ENCODE data around the gene OSCAR. TPM values are rescaled to one million over a fixed set of nuclear protein-coding genes. Genes with fewer than 3 reads are reported as not detected.

OSCAR gene
- total RNA-seq, 3 donors from 2014 or later: 0.66 to 2.4 (median 2.2) TPM

- no peaks in the 10 kb centered on the region for H3K36me3 ChIP-seq
- TF ChIP-seq CTCF (IDR thresholded peaks at IDR 0.05): no peak
- TF ChIP-seq POLR2AphosphoS5 (IDR thresholded peaks at IDR 0.05): no peak
- TF ChIP-seq POLR2A (IDR thresholded peaks at IDR 0.05): no peak
- H3K4me1 ChIP-seq: no peaks in the 10 kb centered on the region
- H3K27me3 ChIP-seq: no peaks in the 10 kb centered on the region
- peaks cover under 1 to 4% of the 10 kb centered on the region in 2 donors for H3K9me3 ChIP-seq
- no peak overlapping the region for H3K27ac ChIP-seq
- no peak for DNase-seq (ENCODE audit: low spot score in 2 of 2)
- intact Hi-C loops (cut with DNase I; ENCODE audit: low total_unique reads): no loop called here
- no peak overlapping the region for H3K4me3 ChIP-seq
Measured at GRCh38 chr19:54074851-54075250, 25.8 kb downstream of the OSCAR start.

GRCh38 chr19:54073829-54074228 lies 26.8 kb downstream of the OSCAR start:
- Histone ChIP-seq H3K4me1 (no peaks in the 10 kb centered on the region), H3K27me3 (no peaks in the 10 kb centered on the region), H3K4me3 (no peak overlapping the region), H3K9me3 (peaks cover 8 to 13% of the 10 kb centered on the region in 2 donors), H3K36me3 (no peaks in the 10 kb centered on the region), H3K27ac (no peak overlapping the region)
- intact Hi-C loops (cut with DNase I; ENCODE audit: low total_unique reads): no loop called here
- DNase-seq (ENCODE audit: low spot score in 2 of 2): no peak
- TF ChIP-seq CTCF (IDR thresholded peaks at IDR 0.05) (no peak), POLR2AphosphoS5 (IDR thresholded peaks at IDR 0.05) (no peak), POLR2A (IDR thresholded peaks at IDR 0.05) (no peak)

- H3K4me1 ChIP-seq: no peaks in the 10 kb centered on the region
- no peak overlapping the region for H3K4me3 ChIP-seq
- peaks cover 11 to 15% of the 10 kb centered on the region in 2 donors for H3K9me3 ChIP-seq
- H3K27me3 ChIP-seq: no peaks in the 10 kb centered on the region
- TF ChIP-seq CTCF (IDR thresholded peaks at IDR 0.05): no peak
- TF ChIP-seq POLR2AphosphoS5 (IDR thresholded peaks at IDR 0.05): no peak
- no peak overlapping the region for H3K27ac ChIP-seq
- H3K36me3 ChIP-seq: no peaks in the 10 kb centered on the region
- intact Hi-C loops (cut with DNase I; ENCODE audit: low total_unique reads): no loop called here
- DNase-seq (ENCODE audit: low spot score in 2 of 2): no peak
Measured at GRCh38 chr19:54069470-54069869, 31.1 kb downstream of the OSCAR start.

GRCh38 chr19:54063350-54064116 lies 37.1 kb downstream of the OSCAR start, which contains the start of gene VSTM1:
VSTM1 (minus strand) TSS chr19:54063897; CDS start chr19:54063777, 120 bp downstream.
- DNase-seq (ENCODE audit: low spot score in 2 of 2): no peak
- TF ChIP-seq CTCF (IDR thresholded peaks at IDR 0.05) (no peak), POLR2AphosphoS5 (IDR thresholded peaks at IDR 0.05) (no peak), POLR2A (IDR thresholded peaks at IDR 0.05) (no peak)
- Histone ChIP-seq H3K9me3 (peaks cover 0 to 6% of the 10 kb centered on the region in 2 donors), H3K27ac (no peak within 1 kb of the TSS), H3K36me3 (no peaks in the 10 kb centered on the region), H3K4me3 (no peak within 1 kb of the TSS), H3K27me3 (peaks cover 0 to 5% of the 10 kb centered on the region in 2 donors), H3K4me1 (no peaks in the 10 kb centered on the region)
- intact Hi-C loops (cut with DNase I; ENCODE audit: low total_unique reads): loop anchor here (5.0 kb wide), 1 partner anchor 1859 kb away; no protein-coding TSS in a partner anchor

GRCh38 chr19:54062643-54063042 lies 38.0 kb downstream of the OSCAR start:
- DNase-seq (ENCODE audit: low spot score in 2 of 2): no peak
- intact Hi-C loops (cut with DNase I; ENCODE audit: low total_unique reads): loop anchor here (5.0 kb wide), 1 partner anchor 1860 kb away; no protein-coding TSS in a partner anchor
- no peak for TF ChIP-seq CTCF (IDR thresholded peaks at IDR 0.05)
- no peak for TF ChIP-seq POLR2A (IDR thresholded peaks at IDR 0.05)
- no peak for TF ChIP-seq POLR2AphosphoS5 (IDR thresholded peaks at IDR 0.05)
- H3K9me3 ChIP-seq: peaks cover 0 to 6% of the 10 kb centered on the region in 2 donors
- H3K4me3 ChIP-seq: no peak overlapping the region
- H3K27me3 ChIP-seq: peaks cover 0 to 5% of the 10 kb centered on the region in 2 donors
- H3K27ac ChIP-seq: no peak overlapping the region
- H3K36me3 ChIP-seq: no peaks in the 10 kb centered on the region
- no peaks in the 10 kb centered on the region for H3K4me1 ChIP-seq
